LNCaP clone FGC (cell line): ENCODE measurements around the gene DOCK8.
A peak's percentile ranks its signal among the peaks of the same experiment; 100 is the strongest.

ENCODE experiments used
- DNase-seq: peaks from one replicate; pipeline ENCODE4 v3.0.0-alpha.2; 2011; ENCODE audit warnings: low read depth
- H3K4me3 ChIP-seq: 2 replicates; pipeline ENCODE4 v1.5.1; 2011; ENCODE audit warnings: mild to moderate bottlenecking, low read depth, low read length, control low read depth
- TF ChIP-seq, protein P1 (sequence below): IDR thresholded peaks from 2 replicates; pipeline ENCODE4 v1.5.1; 2012; ENCODE audit warnings: mild to moderate bottlenecking; ENCODE audit not compliant: control insufficient read depth, insufficient read depth; ENCODE audit errors: extremely low read depth

Gene DOCK8

GRCh38 chr9:504921-505740, 290.5 kb downstream of the DOCK8 start:
- DNase-seq, result no peak
- H3K4me3 ChIP-seq, result peak overlapping the region; percentile 38

GRCh38 chr9:505741-506059, 291.0 kb downstream of the DOCK8 start:
- TF ChIP-seq, protein P1, sequence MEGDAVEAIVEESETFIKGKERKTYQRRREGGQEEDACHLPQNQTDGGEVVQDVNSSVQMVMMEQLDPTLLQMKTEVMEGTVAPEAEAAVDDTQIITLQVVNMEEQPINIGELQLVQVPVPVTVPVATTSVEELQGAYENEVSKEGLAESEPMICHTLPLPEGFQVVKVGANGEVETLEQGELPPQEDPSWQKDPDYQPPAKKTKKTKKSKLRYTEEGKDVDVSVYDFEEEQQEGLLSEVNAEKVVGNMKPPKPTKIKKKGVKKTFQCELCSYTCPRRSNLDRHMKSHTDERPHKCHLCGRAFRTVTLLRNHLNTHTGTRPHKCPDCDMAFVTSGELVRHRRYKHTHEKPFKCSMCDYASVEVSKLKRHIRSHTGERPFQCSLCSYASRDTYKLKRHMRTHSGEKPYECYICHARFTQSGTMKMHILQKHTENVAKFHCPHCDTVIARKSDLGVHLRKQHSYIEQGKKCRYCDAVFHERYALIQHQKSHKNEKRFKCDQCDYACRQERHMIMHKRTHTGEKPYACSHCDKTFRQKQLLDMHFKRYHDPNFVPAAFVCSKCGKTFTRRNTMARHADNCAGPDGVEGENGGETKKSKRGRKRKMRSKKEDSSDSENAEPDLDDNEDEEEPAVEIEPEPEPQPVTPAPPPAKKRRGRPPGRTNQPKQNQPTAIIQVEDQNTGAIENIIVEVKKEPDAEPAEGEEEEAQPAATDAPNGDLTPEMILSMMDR, result no peak
- no peak overlapping the region for H3K4me3 ChIP-seq
- no peak for DNase-seq

More at GRCh38 chr9:504921-505740, 290.5 kb downstream of the DOCK8 start:
- TF ChIP-seq, protein P1, result no peak

DNA sequence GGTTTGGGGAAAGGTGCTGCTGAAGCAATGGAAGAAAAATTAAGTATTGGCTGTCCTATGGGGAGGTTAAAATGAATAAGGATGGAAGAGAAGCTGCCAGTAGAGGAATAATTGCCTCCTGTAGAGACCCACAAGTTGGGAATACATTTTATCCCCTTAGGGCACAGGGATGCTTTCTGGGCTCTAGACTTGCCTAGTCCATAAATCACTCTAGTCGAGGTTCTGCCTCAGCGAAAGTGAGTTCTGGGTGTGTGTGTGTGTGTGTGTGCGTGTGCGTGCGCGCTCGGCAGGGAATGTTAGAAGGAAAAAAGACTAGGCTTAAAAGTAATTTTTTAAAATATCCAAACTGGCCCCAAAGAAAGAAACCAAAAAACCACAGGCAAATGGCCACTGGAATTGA, 291.6 kb downstream of the DOCK8 start:
- no peak for DNase-seq
- TF ChIP-seq, protein P1, result no peak
- no peak overlapping the region for H3K4me3 ChIP-seq

- TF ChIP-seq, protein P1, result no peak
- DNase-seq, result no peak
- no peak overlapping the region for H3K4me3 ChIP-seq
Observed at GRCh38 chr9:511861-512260, 297.2 kb downstream of the DOCK8 start.

DNA sequence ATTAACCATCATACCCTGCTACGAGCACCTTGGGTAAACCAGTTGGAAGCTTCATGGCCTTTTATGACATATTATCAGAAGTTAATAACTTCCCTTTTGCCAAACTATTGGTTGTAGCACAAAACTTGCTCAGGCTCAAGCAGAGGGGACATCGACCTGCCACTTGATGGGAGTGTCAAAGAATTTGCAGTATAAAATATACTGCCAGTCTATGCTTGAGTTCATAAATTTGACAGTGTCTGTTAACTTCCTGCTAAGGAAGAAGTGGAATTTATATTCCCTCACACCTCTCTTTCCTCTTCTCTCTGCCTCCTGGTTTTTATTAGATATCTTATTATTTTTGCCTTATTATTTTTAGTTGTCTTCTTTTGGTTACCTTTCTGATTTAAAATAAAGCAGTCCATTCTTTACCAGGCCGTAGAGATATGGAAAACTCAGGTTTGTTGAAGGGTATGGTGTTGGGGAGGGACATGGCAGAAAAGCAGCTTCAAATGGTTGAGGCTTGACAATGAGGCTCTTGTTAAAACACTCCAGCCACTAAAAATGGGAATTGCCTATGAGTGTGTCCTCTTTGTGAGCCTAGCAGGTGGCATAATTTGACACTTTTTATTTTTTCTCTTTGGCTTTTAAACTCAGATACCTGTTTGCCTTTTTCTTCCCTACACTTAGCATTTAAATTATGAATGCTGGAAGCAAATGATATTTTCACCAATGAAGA, 298.0 kb downstream of the DOCK8 start:
- TF ChIP-seq, protein P1, result no peak
- no peak overlapping the region for H3K4me3 ChIP-seq
- DNase-seq, result no peak
